BJ (cell line): ENCODE data around the gene SAG. TPM values are rescaled to one million over a fixed set of nuclear protein-coding genes. Genes with fewer than 3 reads are reported as not detected.

Experiments used
- CTCF ChIA-PET: fragments of 350-600 bp; formaldehyde crosslinking; extraction: SDS; loops from one replicate; lab custom pipeline; 2021; ENCODE audit warnings: antibody characterized with exemption, inconsistent platforms; lab: Yijun Ruan, JAX
- POLR2A ChIA-PET: fragments of 300-600 bp; sonication (Branson Sonifier 250); formaldehyde crosslinking; extraction: SDS; loops from one replicate; lab custom pipeline; 2021; ENCODE audit warnings: antibody characterized with exemption; lab: Charles Lee
- DNase-seq: peaks from one replicate; pipeline ENCODE4 v3.0.0-alpha.2; 2011; ENCODE audit warnings: low read depth
- H3K27me3 ChIP-seq: 2 replicates; pipeline ENCODE4 v1.6.0; 2011; ENCODE audit warnings: low read length; ENCODE audit not compliant: control insufficient read depth, insufficient read depth
- H3K36me3 ChIP-seq: 2 replicates; pipeline ENCODE4 v1.5.1; 2011; ENCODE audit warnings: low read length; ENCODE audit not compliant: control insufficient read depth, insufficient read depth
- H3K4me3 ChIP-seq: 2 replicates; pipeline ENCODE4 v1.5.1; 2011; ENCODE audit warnings: low read depth, mild to moderate bottlenecking, control low read depth, low read length
- polyA plus RNA-seq: library from polyadenylated mRNA; depleted of rRNA; stranded (reverse); fragments of >200 nt; gene quantifications from 2 replicates; pipeline ENCODE4 v1.2.3, GENCODE V29; 2011
- TF ChIP-seq, protein P1 (sequence below): IDR thresholded peaks from 2 replicates; pipeline ENCODE4 v1.5.1; 2011; ENCODE audit warnings: low read depth, mild to moderate bottlenecking, control low read depth, inconsistent platforms, low read length, moderate library complexity; ENCODE audit not compliant: insufficient read depth

Gene SAG
- polyA plus RNA-seq, 1 experiment, result not detected

- ChIA-PET CTCF (interaction anchor here (1.2 kb wide), 1 partner anchor 11 kb away, joined by 4 read pairs; no protein-coding TSS in a partner anchor), POLR2A (no interaction called here)
- H3K4me3 ChIP-seq, result no peak overlapping the region
- no peak for DNase-seq
- H3K27me3 ChIP-seq, result peaks cover 10% of the 10 kb centered on the region
- H3K36me3 ChIP-seq, result no peaks in the 10 kb centered on the region
- TF ChIP-seq, protein P1, sequence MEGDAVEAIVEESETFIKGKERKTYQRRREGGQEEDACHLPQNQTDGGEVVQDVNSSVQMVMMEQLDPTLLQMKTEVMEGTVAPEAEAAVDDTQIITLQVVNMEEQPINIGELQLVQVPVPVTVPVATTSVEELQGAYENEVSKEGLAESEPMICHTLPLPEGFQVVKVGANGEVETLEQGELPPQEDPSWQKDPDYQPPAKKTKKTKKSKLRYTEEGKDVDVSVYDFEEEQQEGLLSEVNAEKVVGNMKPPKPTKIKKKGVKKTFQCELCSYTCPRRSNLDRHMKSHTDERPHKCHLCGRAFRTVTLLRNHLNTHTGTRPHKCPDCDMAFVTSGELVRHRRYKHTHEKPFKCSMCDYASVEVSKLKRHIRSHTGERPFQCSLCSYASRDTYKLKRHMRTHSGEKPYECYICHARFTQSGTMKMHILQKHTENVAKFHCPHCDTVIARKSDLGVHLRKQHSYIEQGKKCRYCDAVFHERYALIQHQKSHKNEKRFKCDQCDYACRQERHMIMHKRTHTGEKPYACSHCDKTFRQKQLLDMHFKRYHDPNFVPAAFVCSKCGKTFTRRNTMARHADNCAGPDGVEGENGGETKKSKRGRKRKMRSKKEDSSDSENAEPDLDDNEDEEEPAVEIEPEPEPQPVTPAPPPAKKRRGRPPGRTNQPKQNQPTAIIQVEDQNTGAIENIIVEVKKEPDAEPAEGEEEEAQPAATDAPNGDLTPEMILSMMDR, result no peak
Observed at GRCh38 chr2:233339427-233339826, 31.8 kb downstream of the SAG start.

DNA sequence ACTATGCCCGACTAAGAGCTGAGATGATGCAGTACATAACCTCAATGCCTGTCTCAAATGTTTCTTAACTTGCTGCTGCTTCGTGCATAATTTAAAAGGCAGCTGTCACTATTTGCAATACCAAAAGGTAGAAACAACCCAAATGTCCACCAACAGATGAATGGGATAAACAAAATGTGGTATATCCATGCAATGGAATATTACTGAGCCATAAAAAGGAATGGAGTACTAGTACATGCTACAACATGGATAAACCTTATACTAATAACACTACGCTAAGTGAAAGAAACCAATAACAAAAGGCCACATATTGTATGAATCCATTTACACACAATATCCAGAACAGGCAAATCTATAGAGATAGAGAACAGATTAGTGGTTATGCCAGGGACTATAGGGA is 33.7 kb downstream of the SAG start:
- Histone ChIP-seq H3K36me3 (no peaks in the 10 kb centered on the region), H3K27me3 (peaks cover 3% of the 10 kb centered on the region), H3K4me3 (no peak overlapping the region)
- POLR2A ChIA-PET, result no interaction called here
- no peak for DNase-seq
- TF ChIP-seq, protein P1, result no peak
- CTCF ChIA-PET, result interaction anchor here (1.5 kb wide), 1 partner anchor 9 kb away, joined by 4 read pairs; no protein-coding TSS in a partner anchor

DNA sequence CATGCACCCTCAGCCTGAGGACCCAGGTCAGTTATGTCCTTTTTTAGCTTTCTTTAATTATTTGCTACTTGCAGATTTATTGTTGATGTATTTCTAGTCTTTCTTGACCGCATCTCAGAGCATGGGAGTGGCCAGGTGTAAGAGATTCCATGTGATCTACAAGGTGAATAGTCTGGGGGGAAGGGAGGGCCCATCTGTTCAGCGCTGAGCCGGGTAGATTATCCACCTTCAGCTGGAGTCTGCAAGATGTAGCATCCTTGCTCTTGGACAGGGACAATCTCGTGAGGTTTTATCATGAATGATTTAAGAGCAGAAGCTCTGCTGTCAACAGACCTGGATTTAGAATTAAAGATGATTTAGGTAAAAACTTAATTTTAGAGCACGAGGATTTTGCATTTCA is 34.7 kb downstream of the SAG start:
- TF ChIP-seq, protein P1, result no peak
- Histone ChIP-seq H3K4me3 (no peak overlapping the region), H3K27me3 (peaks cover 3% of the 10 kb centered on the region), H3K36me3 (no peaks in the 10 kb centered on the region)
- POLR2A ChIA-PET, result no interaction called here
- no peak for DNase-seq
- CTCF ChIA-PET, result interaction anchor here (1.5 kb wide), 1 partner anchor 8 kb away, joined by 4 read pairs; no protein-coding TSS in a partner anchor

DNA sequence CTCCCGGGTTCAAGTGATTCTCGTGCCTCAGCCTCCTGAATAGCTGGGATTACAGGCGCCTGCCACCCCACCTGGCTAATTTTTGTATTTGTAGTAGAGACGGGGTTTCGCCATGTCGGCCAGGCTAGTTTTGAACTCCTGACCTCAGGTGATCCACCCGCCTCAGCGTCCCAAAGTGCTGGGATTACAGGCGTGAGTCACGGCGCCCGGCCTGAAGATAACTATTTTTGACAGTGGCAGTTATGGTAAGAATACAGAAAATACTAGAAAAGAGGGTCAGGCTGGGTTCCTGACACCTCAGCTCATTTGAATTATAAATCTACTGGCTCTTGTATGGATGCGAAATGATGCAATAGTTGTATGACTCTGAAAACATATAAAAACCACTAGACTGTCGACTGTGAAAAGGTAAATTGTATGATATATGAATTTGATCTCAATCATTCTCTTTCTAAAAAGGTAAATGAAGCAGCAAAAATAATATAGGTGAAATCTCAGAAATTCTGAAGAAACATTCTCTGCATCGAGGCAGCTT is 35.6 kb downstream of the SAG start:
- no peak overlapping the region for H3K4me3 ChIP-seq
- ChIA-PET POLR2A (no interaction called here), CTCF (interaction anchor here (0.9 kb wide), 1 partner anchor 11 kb away, joined by 4 read pairs; the partner anchor contains the start of gene DGKD)
- no peaks in the 10 kb centered on the region for H3K36me3 ChIP-seq
- peaks cover 2% of the 10 kb centered on the region for H3K27me3 ChIP-seq
- TF ChIP-seq, protein P1, result no peak
- no peak for DNase-seq

GRCh38 chr2:233346376-233346775 is 38.8 kb downstream of the SAG start:
- peaks cover 5% of the 10 kb centered on the region; the same call in 1 of the 2 replicates for H3K27me3 ChIP-seq
- no peaks in the 10 kb centered on the region for H3K36me3 ChIP-seq
- ChIA-PET CTCF (interaction anchor here (1.5 kb wide), 1 partner anchor 9 kb away, joined by 4 read pairs; no protein-coding TSS in a partner anchor), POLR2A (no interaction called here)
- H3K4me3 ChIP-seq, result no peak overlapping the region
- TF ChIP-seq, protein P1, result no peak
- DNase-seq, result no peak
